Liver (tissue), 9 donors: ENCODE measurements around the gene SLMAP. TPM values are rescaled to one million over a fixed set of nuclear protein-coding genes. Genes with fewer than 3 reads are reported as not detected.
A peak's percentile ranks its signal among the peaks of the same experiment; 100 is the strongest.
"Not testable (repeated sequence)": the region's sequence is repeated elsewhere in the genome, so short reads cannot be mapped to it uniquely, and the experiment has no call there.

ENCODE experiments used
- DNase-seq: peaks from one replicate; pipeline ENCODE4 v3.0.0-alpha.2; 2017; ENCODE audit warnings: low spot score
- H3K27ac ChIP-seq, 2 donors: one replicate each; pipeline ENCODE4 v1.7.0; 2013; ENCODE audit warnings: inconsistent platforms in 2 of 2, low read length in 2 of 2, control low read depth in 1 of 2, low read depth in 1 of 2, mild to moderate bottlenecking in 1 of 2
- H3K27me3 ChIP-seq, 4 donors: one replicate each; pipeline versions ENCODE4 v1.6.1 to v1.7.0; 2013; ENCODE audit warnings: low read length in 3 of 4, inconsistent platforms in 1 of 4, mild to moderate bottlenecking in 1 of 4, moderate library complexity in 1 of 4; ENCODE audit not compliant: control insufficient read depth in 4 of 4, insufficient read depth in 4 of 4
- H3K36me3 ChIP-seq, 4 donors: one replicate each; pipeline versions ENCODE4 v1.6.1 to v1.7.0; 2013; ENCODE audit warnings: low read length in 3 of 4, mild to moderate bottlenecking in 3 of 4, low read depth in 1 of 4, moderate library complexity in 1 of 4; ENCODE audit not compliant: control insufficient read depth in 4 of 4, insufficient read depth in 3 of 4
- H3K4me1 ChIP-seq, 4 donors: one replicate each; pipeline versions ENCODE4 v1.6.1 to v1.7.0; 2013; ENCODE audit warnings: low read length in 3 of 4, mild to moderate bottlenecking in 3 of 4, moderate library complexity in 1 of 4; ENCODE audit not compliant: control insufficient read depth in 4 of 4, insufficient read depth in 4 of 4
- H3K4me3 ChIP-seq, 3 donors: one replicate each; pipeline versions ENCODE4 v1.6.1 to v1.7.0; 2013; ENCODE audit warnings: low read length in 3 of 3, control low read depth in 1 of 3, low read depth in 1 of 3, mild to moderate bottlenecking in 1 of 3
- H3K9ac ChIP-seq, 2 donors: one replicate each; pipeline ENCODE4 v1.7.0; 2013; ENCODE audit warnings: low read length in 2 of 2, mild to moderate bottlenecking in 2 of 2, moderate library complexity in 2 of 2, control low read depth in 1 of 2, low read depth in 1 of 2
- H3K9me3 ChIP-seq, 4 donors: one replicate each; pipeline versions ENCODE4 v1.6.1 to v1.7.0; 2013; ENCODE audit warnings: low read length in 3 of 4; ENCODE audit not compliant: control insufficient read depth in 4 of 4
- EGR1 ChIP-seq, 2 donors: IDR thresholded peaks; 2 replicates each; pipeline ENCODE4 v1.6.1; 2016 to 2018; ENCODE audit warnings: antibody characterized with exemption in 2 of 2, low read depth in 2 of 2
- FOXA1 ChIP-seq: IDR thresholded peaks from 2 replicates; pipeline ENCODE4 v1.6.1; 2016; ENCODE audit warnings: antibody characterized with exemption
- FOXA2 ChIP-seq: IDR thresholded peaks from 2 replicates; pipeline ENCODE4 v1.6.1; 2016; ENCODE audit warnings: antibody characterized with exemption
- GABPA ChIP-seq, 2 donors: IDR thresholded peaks in 1 of 2; conservative IDR thresholded peaks in 1 of 2; 2 replicates each; pipeline ENCODE4 v1.6.1; 2016; ENCODE audit warnings: antibody characterized with exemption in 2 of 2, mild to moderate bottlenecking in 1 of 2, moderate library complexity in 1 of 2
- HNF4A ChIP-seq, 2 donors: conservative IDR thresholded peaks; 2 replicates each; pipeline ENCODE4 v1.6.1; 2016; ENCODE audit warnings: antibody characterized with exemption in 2 of 2, mild to moderate bottlenecking in 2 of 2
- HNF4G ChIP-seq: IDR thresholded peaks from 2 replicates; pipeline ENCODE4 v1.6.1; 2016; ENCODE audit warnings: antibody characterized with exemption
- JUND ChIP-seq, 2 donors: IDR thresholded peaks; 2 replicates each; pipeline ENCODE4 v1.6.1; 2016; ENCODE audit warnings: antibody characterized with exemption in 2 of 2
- MAX ChIP-seq: IDR thresholded peaks from 2 replicates; pipeline ENCODE4 v1.6.1; 2016; ENCODE audit warnings: antibody characterized with exemption
- NR2F2 ChIP-seq: IDR thresholded peaks from 2 replicates; pipeline ENCODE4 v1.6.1; 2016; ENCODE audit warnings: antibody characterized with exemption
- RAD21 ChIP-seq, 2 donors: IDR thresholded peaks; 2 replicates each; pipeline ENCODE4 v1.6.1; 2016; ENCODE audit warnings: antibody characterized with exemption in 2 of 2, mild to moderate bottlenecking in 2 of 2
- RXRA ChIP-seq, 2 donors: IDR thresholded peaks; 2 replicates each; pipeline ENCODE4 v1.6.1; 2017 to 2018; ENCODE audit warnings: antibody characterized with exemption in 2 of 2, mild to moderate bottlenecking in 1 of 2
- SP1 ChIP-seq: IDR thresholded peaks from 2 replicates; pipeline ENCODE4 v1.6.1; 2018; ENCODE audit warnings: antibody characterized with exemption, mild to moderate bottlenecking
- TAF1 ChIP-seq: conservative IDR thresholded peaks from 2 replicates; pipeline ENCODE4 v1.6.1; 2016; ENCODE audit warnings: antibody characterized with exemption, mild to moderate bottlenecking
- ZBTB33 ChIP-seq: IDR thresholded peaks from 2 replicates; pipeline ENCODE4 v1.6.1; 2016; ENCODE audit warnings: antibody characterized with exemption
- WGBS: extraction: QIAGEN DNeasy Blood & Tissue Kit; methylation state at CpG from one replicate; pipeline ENCODE4 v1.1.7; 2013; 5-methylcytosine and 5-hydroxymethylcytosine counted together
- polyA plus RNA-seq, 2 donors: library from polyadenylated mRNA; stranded (reverse) in 1 of 2; unstranded in 1 of 2; fragments of 200-250 nt in 1 of 2; fragments of >200 nt in 1 of 2; fragmentation: Nextera tagmentation in 1 of 2; extraction: Ambion mirVana in 1 of 2; gene quantifications; one replicate each; pipeline versions ENCODE4 v1.2.1 to v1.2.3, GENCODE V29; 2013 to 2015
- total RNA-seq, 2 donors: library from RNA; depleted of rRNA; stranded (reverse); fragments of >200 nt; gene quantifications; one replicate each; pipeline ENCODE4 v1.2.3, GENCODE V29; 2014
- TF ChIP-seq, protein P1 (sequence below): IDR thresholded peaks from 2 replicates; pipeline ENCODE4 v1.6.1; 2016; ENCODE audit warnings: antibody characterized with exemption
- TF ChIP-seq, protein P2 (sequence below): IDR thresholded peaks from 2 replicates; pipeline ENCODE4 v1.6.1; 2016; ENCODE audit warnings: antibody characterized with exemption, mild to moderate bottlenecking
- TF ChIP-seq, protein P3 (sequence below): fragments of 150-350 bp; IDR thresholded peaks from 2 replicates; pipeline ENCODE4 v1.5.1; 2017; ENCODE audit warnings: improper control_type of control experiment, low read depth, low read length; ENCODE audit not compliant: missing input control
- donor health status: healthy.
- donor health status: healthy.
- donor health status: healthy.
- donor health status: healthy.
- donor health status: healthy.

SLMAP gene
- total and polyA plus RNA-seq, 4 donors: 10.2 to 37.8 (median 19.4) TPM

- Histone ChIP-seq H3K9me3 (no peaks in the 10 kb centered on the region), H3K4me1 (no peaks in the 10 kb centered on the region), H3K36me3 (peaks cover 6 to 32% (median 19%) of the 10 kb centered on the region in 4 donors), H3K27me3 (no peaks in the 10 kb centered on the region), H3K9ac (no peak overlapping the region), H3K27ac (no peak overlapping the region), H3K4me3 (no peak overlapping the region)
- TF ChIP-seq RAD21 (IDR thresholded peaks at IDR 0.05) (peak; percentile 37 to 39), ZBTB33 (no peak)
- no peak for DNase-seq
- WGBS: 41% methylated on average over 1 of the region's 1 CpG
Observed at GRCh38 chr3:57864853-57865252, 108.7 kb downstream of the SLMAP start.

DNA sequence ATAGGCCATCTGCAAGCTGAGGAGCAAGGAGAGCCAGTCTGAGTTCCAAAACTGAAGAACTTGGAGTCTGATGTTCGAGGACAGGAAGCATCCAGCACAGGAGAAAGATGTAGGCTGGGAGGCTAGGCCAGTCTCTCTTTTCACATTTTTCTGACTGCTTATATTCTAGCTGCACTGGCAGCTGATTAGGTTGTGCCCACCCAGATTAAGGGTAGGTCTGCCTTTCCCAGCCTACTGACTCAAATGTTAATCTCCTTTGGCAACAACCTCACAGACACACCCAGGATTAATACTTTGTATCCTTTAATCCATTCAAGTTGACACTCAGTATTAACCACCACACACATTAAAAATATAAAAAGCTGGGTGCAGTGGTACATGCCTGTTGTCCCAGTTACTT, 113.0 kb downstream of the SLMAP start:
- WGBS: 98% methylated on average over 1 of the region's 1 CpG
- not testable (repeated sequence) for H3K4me3 ChIP-seq, H3K4me1 ChIP-seq, H3K27me3 ChIP-seq, DNase-seq, H3K9me3 ChIP-seq, H3K27ac ChIP-seq, H3K9ac ChIP-seq
- H3K36me3 ChIP-seq: peaks cover 0 to 19% (median 10%) of the 10 kb centered on the region in 4 donors

GRCh38 chr3:57872606-57873005, 116.5 kb downstream of the SLMAP start:
- Histone ChIP-seq H3K4me3 (no peak overlapping the region), H3K4me1 (no peaks in the 10 kb centered on the region), H3K36me3 (peaks cover 0 to 2% (median under 1%) of the 10 kb centered on the region in 4 donors), H3K9me3 (no peaks in the 10 kb centered on the region), H3K27me3 (no peaks in the 10 kb centered on the region), H3K9ac (no peak overlapping the region), H3K27ac (no peak overlapping the region)
- DNase-seq: no peak
- TF ChIP-seq RXRA (IDR thresholded peaks at IDR 0.05) (no peak), ZBTB33 (no peak), FOXA2 (no peak), EGR1 (IDR thresholded peaks at IDR 0.05; ENCODE audit: low read depth in 2 of 2) (no peak), HNF4G (no peak), MAX (no peak), FOXA1 (no peak), NR2F2 (no peak), TAF1 (no peak), HNF4A (conservative IDR thresholded peaks at IDR 0.05) (no peak), SP1 (no peak), JUND (IDR thresholded peaks at IDR 0.05) (no peak), GABPA (IDR thresholded peaks at IDR 0.05 in 1 of 2, conservative IDR thresholded peaks at IDR 0.05 in 1 of 2) (no peak)
- TF ChIP-seq, protein P1, sequence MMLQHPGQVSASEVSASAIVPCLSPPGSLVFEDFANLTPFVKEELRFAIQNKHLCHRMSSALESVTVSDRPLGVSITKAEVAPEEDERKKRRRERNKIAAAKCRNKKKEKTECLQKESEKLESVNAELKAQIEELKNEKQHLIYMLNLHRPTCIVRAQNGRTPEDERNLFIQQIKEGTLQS: no peak
- TF ChIP-seq, protein P2, sequence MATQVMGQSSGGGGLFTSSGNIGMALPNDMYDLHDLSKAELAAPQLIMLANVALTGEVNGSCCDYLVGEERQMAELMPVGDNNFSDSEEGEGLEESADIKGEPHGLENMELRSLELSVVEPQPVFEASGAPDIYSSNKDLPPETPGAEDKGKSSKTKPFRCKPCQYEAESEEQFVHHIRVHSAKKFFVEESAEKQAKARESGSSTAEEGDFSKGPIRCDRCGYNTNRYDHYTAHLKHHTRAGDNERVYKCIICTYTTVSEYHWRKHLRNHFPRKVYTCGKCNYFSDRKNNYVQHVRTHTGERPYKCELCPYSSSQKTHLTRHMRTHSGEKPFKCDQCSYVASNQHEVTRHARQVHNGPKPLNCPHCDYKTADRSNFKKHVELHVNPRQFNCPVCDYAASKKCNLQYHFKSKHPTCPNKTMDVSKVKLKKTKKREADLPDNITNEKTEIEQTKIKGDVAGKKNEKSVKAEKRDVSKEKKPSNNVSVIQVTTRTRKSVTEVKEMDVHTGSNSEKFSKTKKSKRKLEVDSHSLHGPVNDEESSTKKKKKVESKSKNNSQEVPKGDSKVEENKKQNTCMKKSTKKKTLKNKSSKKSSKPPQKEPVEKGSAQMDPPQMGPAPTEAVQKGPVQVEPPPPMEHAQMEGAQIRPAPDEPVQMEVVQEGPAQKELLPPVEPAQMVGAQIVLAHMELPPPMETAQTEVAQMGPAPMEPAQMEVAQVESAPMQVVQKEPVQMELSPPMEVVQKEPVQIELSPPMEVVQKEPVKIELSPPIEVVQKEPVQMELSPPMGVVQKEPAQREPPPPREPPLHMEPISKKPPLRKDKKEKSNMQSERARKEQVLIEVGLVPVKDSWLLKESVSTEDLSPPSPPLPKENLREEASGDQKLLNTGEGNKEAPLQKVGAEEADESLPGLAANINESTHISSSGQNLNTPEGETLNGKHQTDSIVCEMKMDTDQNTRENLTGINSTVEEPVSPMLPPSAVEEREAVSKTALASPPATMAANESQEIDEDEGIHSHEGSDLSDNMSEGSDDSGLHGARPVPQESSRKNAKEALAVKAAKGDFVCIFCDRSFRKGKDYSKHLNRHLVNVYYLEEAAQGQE: no peak
- TF ChIP-seq, protein P3, sequence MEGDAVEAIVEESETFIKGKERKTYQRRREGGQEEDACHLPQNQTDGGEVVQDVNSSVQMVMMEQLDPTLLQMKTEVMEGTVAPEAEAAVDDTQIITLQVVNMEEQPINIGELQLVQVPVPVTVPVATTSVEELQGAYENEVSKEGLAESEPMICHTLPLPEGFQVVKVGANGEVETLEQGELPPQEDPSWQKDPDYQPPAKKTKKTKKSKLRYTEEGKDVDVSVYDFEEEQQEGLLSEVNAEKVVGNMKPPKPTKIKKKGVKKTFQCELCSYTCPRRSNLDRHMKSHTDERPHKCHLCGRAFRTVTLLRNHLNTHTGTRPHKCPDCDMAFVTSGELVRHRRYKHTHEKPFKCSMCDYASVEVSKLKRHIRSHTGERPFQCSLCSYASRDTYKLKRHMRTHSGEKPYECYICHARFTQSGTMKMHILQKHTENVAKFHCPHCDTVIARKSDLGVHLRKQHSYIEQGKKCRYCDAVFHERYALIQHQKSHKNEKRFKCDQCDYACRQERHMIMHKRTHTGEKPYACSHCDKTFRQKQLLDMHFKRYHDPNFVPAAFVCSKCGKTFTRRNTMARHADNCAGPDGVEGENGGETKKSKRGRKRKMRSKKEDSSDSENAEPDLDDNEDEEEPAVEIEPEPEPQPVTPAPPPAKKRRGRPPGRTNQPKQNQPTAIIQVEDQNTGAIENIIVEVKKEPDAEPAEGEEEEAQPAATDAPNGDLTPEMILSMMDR: no peak
- WGBS: 96% methylated on average over 4 of the region's 4 CpGs
